Stimulated activated CD4-positive, alpha-beta T cell treated with anti-CD3 and anti-CD28 coated beads, Interleukin-15, amount 100 ng/mL, for 48 hours (primary cell): ENCODE data around the gene SEMA4F.

Source experiments
- DNase-seq, 2 donors: peaks; one replicate each; pipeline ENCODE4 v3.0.0-alpha.2; 2020; ENCODE audit warnings: low read depth in 2 of 2

The SEMA4F gene

GRCh38 chr2:74707837-74708236, 53.8 kb downstream of the SEMA4F start:
- DNase-seq = no peak

- DNase-seq = no peak
Observed at GRCh38 chr2:74708296-74708695, 54.2 kb downstream of the SEMA4F start.

GRCh38 chr2:74708883-74709282, 54.8 kb downstream of the SEMA4F start:
- DNase-seq = no peak

- DNase-seq = no peak
Observed at GRCh38 chr2:74712223-74713053, 58.4 kb downstream of the SEMA4F start.

- no peak for DNase-seq
Observed at GRCh38 chr2:74714691-74715080, 60.6 kb downstream of the SEMA4F start.

GRCh38 chr2:74715081-74715791, 61.2 kb downstream of the SEMA4F start:
- peak; percentile 58 to 78 for DNase-seq

- no peak for DNase-seq
Observed at GRCh38 chr2:74715880-74716279, 61.8 kb downstream of the SEMA4F start.

GRCh38 chr2:74719066-74719465, 65.0 kb downstream of the SEMA4F start:
- DNase-seq = no peak

GRCh38 chr2:74721316-74721715, 67.3 kb downstream of the SEMA4F start:
- DNase-seq = no peak

- DNase-seq = no peak
Observed at GRCh38 chr2:74724496-74724895, 70.4 kb downstream of the SEMA4F start.

GRCh38 chr2:74725287-74725686, 71.2 kb downstream of the SEMA4F start:
- DNase-seq = no peak

- DNase-seq = no peak
Observed at GRCh38 chr2:74728842-74729241, 74.8 kb downstream of the SEMA4F start.

GRCh38 chr2:74730530-74730929, 76.5 kb downstream of the SEMA4F start:
- no peak for DNase-seq
